K562 (cell line): ENCODE results near the gene MVK. TPM values are rescaled to one million over a fixed set of nuclear protein-coding genes. Genes with fewer than 3 reads are reported as not detected.

Source experiments
- HDAC2 ChIP-seq: fragments of 450-650 bp; IDR thresholded peaks from 2 replicates; pipeline ENCODE4 v1.6.1; 2016; ENCODE audit warnings: mild to moderate bottlenecking
- RBM34 ChIP-seq: fragments of 200-400 bp; formaldehyde crosslinking; IDR thresholded peaks from 2 replicates; pipeline ENCODE4 v1.6.1; 2018; ENCODE audit warnings: low read length, borderline replicate concordance; ENCODE audit not compliant: insufficient read depth
- SRSF7 ChIP-seq: fragments of 200-400 bp; formaldehyde crosslinking; optimal IDR thresholded peaks from 2 replicates; pipeline ENCODE3; 2017; ENCODE audit warnings: mild to moderate bottlenecking, low read depth, low read length
- ZNF165 ChIP-seq: fragments of 250-450 bp; sonication (Bioruptor Pico); IDR thresholded peaks from 2 replicates; pipeline ENCODE4 v1.4.0; 2020; ENCODE audit warnings: borderline replicate concordance
- ZNF253 ChIP-seq: fragments of 250-450 bp; sonication (Bioruptor Pico); conservative IDR thresholded peaks from 2 replicates; pipeline ENCODE4 v1.6.1; 2021; ENCODE audit warnings: mild to moderate bottlenecking
- ZNF696 ChIP-seq: fragments of 250-450 bp; sonication (Bioruptor Pico); conservative IDR thresholded peaks from 2 replicates; pipeline ENCODE4 v1.4.0; 2020; ENCODE audit warnings: mild to moderate bottlenecking, moderate library complexity
- polyA plus RNA-seq, 8 experiments: library from polyadenylated mRNA; depleted of rRNA in 4 of 8; stranded (reverse) in 5 of 8; unstranded in 3 of 8; fragments of >200 nt; fragmentation: Nextera tagmentation in 2 of 8; fragmentation: Illumina TruSeq in 1 of 8; extraction: Ambion mirVana in 2 of 8; extraction: Trizol in 1 of 8; gene quantifications; 2 replicates each; pipeline versions ENCODE4 v1.2.1 to v1.2.3, GENCODE V29; 2011 to 2014; ENCODE audit warnings: inconsistent platforms in 1 of 8, missing spikeins in 1 of 8
- total RNA-seq, 7 experiments: library from RNA; depleted of rRNA in 6 of 7; stranded (reverse); fragments of >200 nt in 6 of 7; fragmentation: Illumina TruSeq in 2 of 7; extraction: Trizol in 2 of 7; gene quantifications; 2 replicates each; pipeline versions ENCODE4 v1.2.1 to v1.2.3, GENCODE V29; 2011 to 2021; ENCODE audit warnings: low replicate concordance in 1 of 7
- TF ChIP-seq, protein P1 (sequence below): IDR thresholded peaks from 3 replicates; pipeline ENCODE4 v1.6.1; 2011; ENCODE audit warnings: borderline replicate concordance, mild to moderate bottlenecking, moderate library complexity; ENCODE audit not compliant: insufficient read length; ENCODE audit errors: extremely low read depth
- TF ChIP-seq, protein P2 (sequence below): fragments of 450-650 bp; formaldehyde crosslinking; IDR thresholded peaks from 2 replicates; pipeline ENCODE4 v1.4.0; 2022; ENCODE audit warnings: missing genetic modification characterization
- TF ChIP-seq, protein P3 (sequence below): IDR thresholded peaks from 2 replicates; pipeline ENCODE4 v1.6.1; 2016; ENCODE audit warnings: missing genetic modification characterization, missing compliant biosample characterization
- TF ChIP-seq, protein P4 (sequence below): sonication (generic); formaldehyde crosslinking; IDR thresholded peaks from 2 replicates; pipeline ENCODE4 v1.8.0; 2022; ENCODE audit warnings: mild to moderate bottlenecking, missing genetic modification reagents
- TF ChIP-seq, protein P5 (sequence below): fragments of 450-650 bp; formaldehyde crosslinking; IDR thresholded peaks from 2 replicates; pipeline ENCODE4 v1.4.0; 2022; ENCODE audit warnings: missing genetic modification characterization
- TF ChIP-seq, protein P6 (sequence below): fragments of 450-650 bp; IDR thresholded peaks from 2 replicates; pipeline ENCODE4 v1.6.1; 2018; ENCODE audit warnings: mild to moderate bottlenecking, low read depth; ENCODE audit not compliant: partially characterized antibody
- TF ChIP-seq, protein P7 (sequence below), 2 experiments: IDR thresholded peaks; 2 replicates each; pipeline ENCODE4 v1.6.1; 2012; ENCODE audit warnings: improper control_type of control experiment in 2 of 2, low read depth in 2 of 2, low read length in 2 of 2, borderline replicate concordance in 1 of 2

Gene MVK
- total and polyA plus RNA-seq, 9 of the 15 experiments (the other 6 are each of a cell fraction or from before 2014, with no cell fraction given), result 0.41 to 33.6 (median 18.8) TPM

DNA sequence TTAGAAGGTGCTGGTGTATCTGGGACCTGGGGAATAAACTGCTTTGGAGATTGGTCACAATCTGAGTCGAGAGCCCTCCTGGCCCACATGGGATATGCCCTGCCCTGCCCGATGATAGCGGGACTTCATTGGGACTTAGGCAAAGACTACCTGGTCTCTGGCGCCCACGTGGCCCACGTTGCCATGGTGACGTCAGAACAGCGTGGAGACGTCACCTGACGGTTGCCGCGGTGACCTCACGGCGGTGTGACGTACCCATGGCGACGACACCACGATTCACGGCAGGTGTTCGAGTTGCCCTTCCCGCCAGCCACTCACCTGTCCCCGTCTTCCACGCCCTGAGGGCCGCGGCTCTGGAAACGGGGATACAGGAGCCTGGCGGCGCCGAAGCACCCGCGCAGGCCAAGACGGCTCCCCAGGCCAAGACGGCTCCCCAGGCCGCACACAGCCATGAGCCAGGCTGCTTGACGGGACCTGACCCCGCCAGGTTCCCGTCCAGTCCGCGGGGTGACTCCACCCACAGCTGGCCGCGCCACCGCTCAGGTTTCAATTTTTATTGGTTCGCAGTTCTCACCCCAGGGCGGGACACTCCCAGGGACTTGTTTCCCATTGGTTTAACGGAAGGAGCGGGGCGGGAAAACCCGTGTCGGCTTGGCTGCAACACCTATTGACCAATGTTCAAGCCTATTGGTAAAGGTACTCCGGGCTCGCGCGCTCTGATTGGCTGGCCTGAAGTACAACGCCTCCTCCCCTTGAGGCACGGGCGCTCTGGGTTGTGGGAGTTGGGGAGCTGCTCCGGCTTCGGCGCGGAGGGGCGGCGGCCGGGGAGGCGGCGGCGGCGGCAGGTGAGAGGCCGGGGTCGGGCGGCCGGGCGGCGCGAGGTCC is at the start of gene MVK, which contains the start of gene MMAB (continued):
- TF ChIP-seq, protein P1, sequence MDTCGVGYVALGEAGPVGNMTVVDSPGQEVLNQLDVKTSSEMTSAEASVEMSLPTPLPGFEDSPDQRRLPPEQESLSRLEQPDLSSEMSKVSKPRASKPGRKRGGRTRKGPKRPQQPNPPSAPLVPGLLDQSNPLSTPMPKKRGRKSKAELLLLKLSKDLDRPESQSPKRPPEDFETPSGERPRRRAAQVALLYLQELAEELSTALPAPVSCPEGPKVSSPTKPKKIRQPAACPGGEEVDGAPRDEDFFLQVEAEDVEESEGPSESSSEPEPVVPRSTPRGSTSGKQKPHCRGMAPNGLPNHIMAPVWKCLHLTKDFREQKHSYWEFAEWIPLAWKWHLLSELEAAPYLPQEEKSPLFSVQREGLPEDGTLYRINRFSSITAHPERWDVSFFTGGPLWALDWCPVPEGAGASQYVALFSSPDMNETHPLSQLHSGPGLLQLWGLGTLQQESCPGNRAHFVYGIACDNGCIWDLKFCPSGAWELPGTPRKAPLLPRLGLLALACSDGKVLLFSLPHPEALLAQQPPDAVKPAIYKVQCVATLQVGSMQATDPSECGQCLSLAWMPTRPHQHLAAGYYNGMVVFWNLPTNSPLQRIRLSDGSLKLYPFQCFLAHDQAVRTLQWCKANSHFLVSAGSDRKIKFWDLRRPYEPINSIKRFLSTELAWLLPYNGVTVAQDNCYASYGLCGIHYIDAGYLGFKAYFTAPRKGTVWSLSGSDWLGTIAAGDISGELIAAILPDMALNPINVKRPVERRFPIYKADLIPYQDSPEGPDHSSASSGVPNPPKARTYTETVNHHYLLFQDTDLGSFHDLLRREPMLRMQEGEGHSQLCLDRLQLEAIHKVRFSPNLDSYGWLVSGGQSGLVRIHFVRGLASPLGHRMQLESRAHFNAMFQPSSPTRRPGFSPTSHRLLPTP, result no peak
- TF ChIP-seq, protein P2, sequence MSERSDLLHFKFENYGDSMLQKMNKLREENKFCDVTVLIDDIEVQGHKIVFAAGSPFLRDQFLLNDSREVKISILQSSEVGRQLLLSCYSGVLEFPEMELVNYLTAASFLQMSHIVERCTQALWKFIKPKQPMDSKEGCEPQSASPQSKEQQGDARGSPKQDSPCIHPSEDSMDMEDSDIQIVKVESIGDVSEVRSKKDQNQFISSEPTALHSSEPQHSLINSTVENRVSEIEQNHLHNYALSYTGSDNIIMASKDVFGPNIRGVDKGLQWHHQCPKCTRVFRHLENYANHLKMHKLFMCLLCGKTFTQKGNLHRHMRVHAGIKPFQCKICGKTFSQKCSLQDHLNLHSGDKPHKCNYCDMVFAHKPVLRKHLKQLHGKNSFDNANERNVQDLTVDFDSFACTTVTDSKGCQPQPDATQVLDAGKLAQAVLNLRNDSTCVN (CRISPR knock-in tag), result no peak
- TF ChIP-seq ZNF696 (CRISPR knock-in tag) (no peak), ZNF253 (CRISPR knock-in tag) (no peak), ZNF165 (CRISPR knock-in tag) (no peak), RBM34 (no peak), HDAC2 (peak; percentile 93), SRSF7 (no peak)
- TF ChIP-seq, protein P3, sequence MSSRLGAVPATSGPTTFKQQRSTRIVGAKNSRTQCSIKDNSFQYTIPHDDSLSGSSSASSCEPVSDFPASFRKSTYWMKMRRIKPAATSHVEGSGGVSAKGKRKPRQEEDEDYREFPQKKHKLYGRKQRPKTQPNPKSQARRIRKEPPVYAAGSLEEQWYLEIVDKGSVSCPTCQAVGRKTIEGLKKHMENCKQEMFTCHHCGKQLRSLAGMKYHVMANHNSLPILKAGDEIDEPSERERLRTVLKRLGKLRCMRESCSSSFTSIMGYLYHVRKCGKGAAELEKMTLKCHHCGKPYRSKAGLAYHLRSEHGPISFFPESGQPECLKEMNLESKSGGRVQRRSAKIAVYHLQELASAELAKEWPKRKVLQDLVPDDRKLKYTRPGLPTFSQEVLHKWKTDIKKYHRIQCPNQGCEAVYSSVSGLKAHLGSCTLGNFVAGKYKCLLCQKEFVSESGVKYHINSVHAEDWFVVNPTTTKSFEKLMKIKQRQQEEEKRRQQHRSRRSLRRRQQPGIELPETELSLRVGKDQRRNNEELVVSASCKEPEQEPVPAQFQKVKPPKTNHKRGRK (tag), result no peak
- TF ChIP-seq, protein P4, sequence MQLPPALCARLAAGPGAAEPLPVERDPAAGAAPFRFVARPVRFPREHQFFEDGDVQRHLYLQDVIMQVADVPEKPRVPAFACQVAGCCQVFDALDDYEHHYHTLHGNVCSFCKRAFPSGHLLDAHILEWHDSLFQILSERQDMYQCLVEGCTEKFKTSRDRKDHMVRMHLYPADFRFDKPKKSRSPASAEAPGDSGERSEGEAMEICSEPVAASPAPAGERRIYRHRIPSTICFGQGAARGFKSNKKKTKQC (CRISPR knock-in tag), result peak; percentile 93; the same call in 1 of the 2 replicates
- TF ChIP-seq, protein P5, sequence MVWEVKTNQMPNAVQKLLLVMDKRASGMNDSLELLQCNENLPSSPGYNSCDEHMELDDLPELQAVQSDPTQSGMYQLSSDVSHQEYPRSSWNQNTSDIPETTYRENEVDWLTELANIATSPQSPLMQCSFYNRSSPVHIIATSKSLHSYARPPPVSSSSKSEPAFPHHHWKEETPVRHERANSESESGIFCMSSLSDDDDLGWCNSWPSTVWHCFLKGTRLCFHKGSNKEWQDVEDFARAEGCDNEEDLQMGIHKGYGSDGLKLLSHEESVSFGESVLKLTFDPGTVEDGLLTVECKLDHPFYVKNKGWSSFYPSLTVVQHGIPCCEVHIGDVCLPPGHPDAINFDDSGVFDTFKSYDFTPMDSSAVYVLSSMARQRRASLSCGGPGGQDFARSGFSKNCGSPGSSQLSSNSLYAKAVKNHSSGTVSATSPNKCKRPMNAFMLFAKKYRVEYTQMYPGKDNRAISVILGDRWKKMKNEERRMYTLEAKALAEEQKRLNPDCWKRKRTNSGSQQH (CRISPR knock-in tag), result no peak
- TF ChIP-seq, protein P6, sequence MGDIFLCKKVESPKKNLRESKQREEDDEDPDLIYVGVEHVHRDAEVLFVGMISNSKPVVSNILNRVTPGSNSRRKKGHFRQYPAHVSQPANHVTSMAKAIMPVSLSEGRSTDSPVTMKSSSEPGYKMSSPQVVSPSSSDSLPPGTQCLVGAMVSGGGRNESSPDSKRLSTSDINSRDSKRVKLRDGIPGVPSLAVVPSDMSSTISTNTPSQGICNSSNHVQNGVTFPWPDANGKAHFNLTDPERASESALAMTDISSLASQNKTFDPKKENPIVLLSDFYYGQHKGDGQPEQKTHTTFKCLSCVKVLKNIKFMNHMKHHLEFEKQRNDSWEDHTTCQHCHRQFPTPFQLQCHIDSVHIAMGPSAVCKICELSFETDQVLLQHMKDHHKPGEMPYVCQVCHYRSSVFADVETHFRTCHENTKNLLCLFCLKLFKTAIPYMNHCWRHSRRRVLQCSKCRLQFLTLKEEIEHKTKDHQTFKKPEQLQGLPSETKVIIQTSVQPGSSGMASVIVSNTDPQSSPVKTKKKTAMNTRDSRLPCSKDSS, result no peak
- TF ChIP-seq, protein P7, sequence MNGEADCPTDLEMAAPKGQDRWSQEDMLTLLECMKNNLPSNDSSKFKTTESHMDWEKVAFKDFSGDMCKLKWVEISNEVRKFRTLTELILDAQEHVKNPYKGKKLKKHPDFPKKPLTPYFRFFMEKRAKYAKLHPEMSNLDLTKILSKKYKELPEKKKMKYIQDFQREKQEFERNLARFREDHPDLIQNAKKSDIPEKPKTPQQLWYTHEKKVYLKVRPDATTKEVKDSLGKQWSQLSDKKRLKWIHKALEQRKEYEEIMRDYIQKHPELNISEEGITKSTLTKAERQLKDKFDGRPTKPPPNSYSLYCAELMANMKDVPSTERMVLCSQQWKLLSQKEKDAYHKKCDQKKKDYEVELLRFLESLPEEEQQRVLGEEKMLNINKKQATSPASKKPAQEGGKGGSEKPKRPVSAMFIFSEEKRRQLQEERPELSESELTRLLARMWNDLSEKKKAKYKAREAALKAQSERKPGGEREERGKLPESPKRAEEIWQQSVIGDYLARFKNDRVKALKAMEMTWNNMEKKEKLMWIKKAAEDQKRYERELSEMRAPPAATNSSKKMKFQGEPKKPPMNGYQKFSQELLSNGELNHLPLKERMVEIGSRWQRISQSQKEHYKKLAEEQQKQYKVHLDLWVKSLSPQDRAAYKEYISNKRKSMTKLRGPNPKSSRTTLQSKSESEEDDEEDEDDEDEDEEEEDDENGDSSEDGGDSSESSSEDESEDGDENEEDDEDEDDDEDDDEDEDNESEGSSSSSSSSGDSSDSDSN (IDR thresholded peaks at IDR 0.05; ENCODE audit: borderline replicate concordance in 1 of 2, low read depth in 2 of 2, low read length in 2 of 2), result no peak
